Psoas muscle (tissue), 8 donors: ENCODE data around the gene NTSR2. TPM values are rescaled to one million over a fixed set of nuclear protein-coding genes. Genes with fewer than 3 reads are reported as not detected.

Source experiments
- ATAC-seq, 4 donors: fragments of 200-7000 bp; cut with Tn5 transposase; one replicate each; pipeline ENCODE4 v1.9.1; 2020; ENCODE audit warnings: moderate library complexity in 3 of 4, mild to moderate bottlenecking in 2 of 4
- DNase-seq, 2 donors: peaks; one replicate each; pipeline ENCODE4 v3.0.0-alpha.2; 2020
- H3K27ac ChIP-seq: fragments of 200-600 bp; one replicate; pipeline ENCODE4 v1.8.0; 2022
- H3K27me3 ChIP-seq, 3 donors: fragments of 200-600 bp in 1 of 3; one replicate each; pipeline versions ENCODE4 v1.6.1 to v1.8.0; 2013 to 2022; ENCODE audit warnings: low read length in 2 of 3, mild to moderate bottlenecking in 2 of 3, moderate library complexity in 1 of 3; ENCODE audit not compliant: insufficient read depth in 3 of 3
- H3K36me3 ChIP-seq, 2 donors: fragments of 200-600 bp in 1 of 2; one replicate each; pipeline versions ENCODE4 v1.6.1 to v1.8.0; 2013 to 2022; ENCODE audit warnings: low read depth in 1 of 2, mild to moderate bottlenecking in 1 of 2, moderate library complexity in 1 of 2; ENCODE audit not compliant: insufficient read depth in 1 of 2
- H3K4me1 ChIP-seq: fragments of 200-600 bp; one replicate; pipeline ENCODE4 v1.8.0; 2022
- H3K4me3 ChIP-seq: fragments of 200-600 bp; one replicate; pipeline ENCODE4 v1.8.0; 2022; ENCODE audit warnings: mild to moderate bottlenecking
- H3K9me3 ChIP-seq: fragments of 200-600 bp; one replicate; pipeline ENCODE4 v1.8.0; 2022
- WGBS, 3 donors: extraction: QIAGEN DNeasy Blood & Tissue Kit; methylation state at CpG; one replicate each; pipeline versions ENCODE4 v1.1.6 to v1.1.7; 2013; 5-methylcytosine and 5-hydroxymethylcytosine counted together
- intact Hi-C, 2 donors: fragments of 100-400 bp; cut with DNase I; formaldehyde crosslinking; loops; one replicate each; pipeline versions ENCODE4 v1.11.0 to v1.14.2; 2022
- long read RNA-seq, 2 donors: library from polyadenylated mRNA; unstranded; transcript quantifications; one replicate each; pipeline ENCODE4 v2.0.0, GENCODE V29; 2021
- polyA plus RNA-seq, 3 donors: library from polyadenylated mRNA; stranded (reverse); fragments of 200-250 nt; gene quantifications; one replicate each; pipeline ENCODE4 v1.2.3, GENCODE V29; 2013
- total RNA-seq, 4 donors: library from RNA; stranded (reverse); fragmentation: NEBNext Ultra II Directional in 2 of 4; extraction: Animal tissue kit (Norgen Biotek cat#: 25700) in 2 of 4; gene quantifications; one replicate each; pipeline versions ENCODE4 v1.2.1 to v1.2.4, GENCODE V29; 2021 to 2023
- TF ChIP-seq, protein P1 (sequence below): fragments of 200-600 bp; IDR thresholded peaks from one replicate; pipeline ENCODE4 v1.8.0; 2022; ENCODE audit warnings: antibody characterized with exemption
- donor health status: healthy with polysubstance abuse.
- donor health status: DM: no; HTN: no; CAD: no; lungs with moderate emphysema.
- donor health status: Bipolar disorder and iron deficiency.
- donor health status: healthy.
- donor health status: DM: yes; HTN: yes; CAD: no.
- donor health status: DM: no; HTN: no; CAD: no.
- donor health status: DM: no; HTN: no; CAD: no.
- donor health status: DM: yes; HTN: yes; CAD: no.

Gene NTSR2, protein sequence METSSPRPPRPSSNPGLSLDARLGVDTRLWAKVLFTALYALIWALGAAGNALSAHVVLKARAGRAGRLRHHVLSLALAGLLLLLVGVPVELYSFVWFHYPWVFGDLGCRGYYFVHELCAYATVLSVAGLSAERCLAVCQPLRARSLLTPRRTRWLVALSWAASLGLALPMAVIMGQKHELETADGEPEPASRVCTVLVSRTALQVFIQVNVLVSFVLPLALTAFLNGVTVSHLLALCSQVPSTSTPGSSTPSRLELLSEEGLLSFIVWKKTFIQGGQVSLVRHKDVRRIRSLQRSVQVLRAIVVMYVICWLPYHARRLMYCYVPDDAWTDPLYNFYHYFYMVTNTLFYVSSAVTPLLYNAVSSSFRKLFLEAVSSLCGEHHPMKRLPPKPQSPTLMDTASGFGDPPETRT
- under 1 TPM in 3 of 4 donors, not detected in 1; 0.18 to 0.36 (median 0.22) TPM for total RNA-seq
- under 1 TPM; 0.35 to 0.97 (median 0.82) TPM for polyA plus RNA-seq
- long read RNA-seq, donor 1, partial matches to known transcripts: 0 of 1 reads
- long read RNA-seq, donor 1, other reads (novel, unspliced or antisense): 1 of 1 reads
- long read RNA-seq, donor 2, partial matches to known transcripts: 0 of 1 reads
- long read RNA-seq, donor 2, other reads (novel, unspliced or antisense): 1 of 1 reads

DNA sequence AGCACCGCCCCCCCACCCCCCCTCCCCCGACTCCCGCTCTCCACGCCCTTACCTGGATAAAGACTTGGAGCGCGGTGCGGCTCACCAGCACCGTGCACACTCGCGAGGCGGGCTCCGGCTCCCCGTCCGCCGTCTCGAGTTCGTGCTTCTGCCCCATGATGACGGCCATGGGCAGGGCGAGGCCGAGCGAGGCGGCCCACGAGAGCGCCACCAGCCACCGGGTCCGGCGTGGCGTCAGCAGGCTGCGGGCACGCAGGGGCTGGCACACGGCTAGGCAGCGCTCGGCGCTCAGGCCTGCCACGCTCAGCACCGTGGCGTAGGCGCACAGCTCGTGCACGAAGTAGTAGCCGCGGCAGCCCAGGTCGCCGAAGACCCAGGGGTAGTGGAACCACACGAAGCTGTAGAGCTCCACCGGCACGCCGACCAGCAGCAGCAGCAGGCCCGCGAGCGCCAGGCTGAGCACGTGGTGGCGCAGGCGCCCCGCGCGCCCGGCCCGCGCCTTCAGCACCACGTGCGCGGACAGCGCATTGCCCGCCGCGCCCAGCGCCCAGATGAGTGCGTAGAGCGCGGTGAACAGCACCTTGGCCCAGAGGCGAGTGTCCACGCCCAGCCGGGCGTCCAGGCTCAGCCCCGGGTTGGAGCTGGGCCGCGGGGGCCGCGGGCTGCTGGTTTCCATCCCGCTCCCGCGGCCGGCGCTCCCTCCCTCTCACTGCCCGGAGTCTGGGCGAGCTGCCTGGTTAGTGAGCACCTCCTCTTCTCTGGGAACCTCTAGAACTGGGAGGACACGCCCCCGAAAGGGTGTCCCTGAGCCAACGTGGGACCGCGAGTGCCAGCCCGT lies at the start of gene NTSR2:
Gene NTSR2, minus strand, starts transcription at position 742 of the 838 bp plus-strand sequence. Its CDS starts 66 bp downstream, at position 676.
- intact Hi-C loops: no loop called here
- Histone ChIP-seq H3K27me3 (no peaks in the 10 kb centered on the region), H3K36me3 (no peaks in the 10 kb centered on the region), H3K4me3 (peak within 1 kb of the TSS; percentile 47), H3K9me3 (no peaks in the 10 kb centered on the region), H3K27ac (no peak within 1 kb of the TSS), H3K4me1 (peaks cover 4% of the 10 kb centered on the region)
- 14 to 23% (median 15%) methylated on average over 72 to 93 of the region's 93 CpGs for WGBS, 3 donors
- TF ChIP-seq, protein P1, sequence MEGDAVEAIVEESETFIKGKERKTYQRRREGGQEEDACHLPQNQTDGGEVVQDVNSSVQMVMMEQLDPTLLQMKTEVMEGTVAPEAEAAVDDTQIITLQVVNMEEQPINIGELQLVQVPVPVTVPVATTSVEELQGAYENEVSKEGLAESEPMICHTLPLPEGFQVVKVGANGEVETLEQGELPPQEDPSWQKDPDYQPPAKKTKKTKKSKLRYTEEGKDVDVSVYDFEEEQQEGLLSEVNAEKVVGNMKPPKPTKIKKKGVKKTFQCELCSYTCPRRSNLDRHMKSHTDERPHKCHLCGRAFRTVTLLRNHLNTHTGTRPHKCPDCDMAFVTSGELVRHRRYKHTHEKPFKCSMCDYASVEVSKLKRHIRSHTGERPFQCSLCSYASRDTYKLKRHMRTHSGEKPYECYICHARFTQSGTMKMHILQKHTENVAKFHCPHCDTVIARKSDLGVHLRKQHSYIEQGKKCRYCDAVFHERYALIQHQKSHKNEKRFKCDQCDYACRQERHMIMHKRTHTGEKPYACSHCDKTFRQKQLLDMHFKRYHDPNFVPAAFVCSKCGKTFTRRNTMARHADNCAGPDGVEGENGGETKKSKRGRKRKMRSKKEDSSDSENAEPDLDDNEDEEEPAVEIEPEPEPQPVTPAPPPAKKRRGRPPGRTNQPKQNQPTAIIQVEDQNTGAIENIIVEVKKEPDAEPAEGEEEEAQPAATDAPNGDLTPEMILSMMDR: no peak
- DNase-seq: peak; percentile 74 to 83
- ATAC-seq: peak; percentile 98 to 100 (median 99)

DNA sequence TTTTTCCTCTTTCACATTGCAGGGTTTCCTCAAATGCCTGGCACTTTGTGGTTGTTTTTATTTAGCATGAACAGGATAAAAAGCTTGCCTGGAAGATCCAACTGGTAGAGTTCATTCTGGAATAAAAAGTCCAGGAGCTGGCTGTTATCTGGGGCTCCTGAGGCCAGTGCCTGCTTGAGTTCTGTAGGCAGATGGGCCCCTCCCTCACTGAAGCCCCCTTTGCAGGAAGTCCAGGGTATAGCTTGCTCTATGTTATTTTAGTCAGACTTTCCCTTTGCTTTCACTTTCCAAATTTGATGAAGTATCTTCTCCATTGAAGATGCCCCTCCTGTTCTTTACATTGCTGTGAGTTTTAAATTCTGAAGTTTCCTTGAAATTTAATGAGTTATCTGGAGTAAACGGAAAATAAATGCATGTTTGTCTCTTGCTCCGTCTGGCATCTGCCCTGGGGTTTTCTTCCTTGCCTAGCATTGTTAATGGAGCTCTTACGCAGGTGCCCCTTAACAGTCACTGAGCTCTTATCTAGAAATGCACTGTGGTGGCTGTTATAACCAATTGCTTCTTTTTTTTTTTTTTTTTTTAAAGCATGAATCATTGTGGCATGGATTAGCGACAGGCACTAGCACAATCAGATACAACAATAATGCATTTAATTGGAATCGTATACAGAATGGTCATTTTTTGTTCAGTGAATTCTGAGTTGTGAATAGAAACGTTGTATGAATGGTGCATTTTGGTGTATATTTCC lies 49.4 kb upstream of the NTSR2 start:
- no peaks in the 10 kb centered on the region for H3K4me1 ChIP-seq
- no peaks in the 10 kb centered on the region for H3K36me3 ChIP-seq
- no peak overlapping the region for H3K4me3 ChIP-seq
- WGBS, 3 donors: 81 to 84% (median 83%) methylated on average over 6 of the region's 6 CpGs
- TF ChIP-seq, protein P1: no peak
- no peaks in the 10 kb centered on the region for H3K9me3 ChIP-seq
- no peak for DNase-seq
- H3K27me3 ChIP-seq: no peaks in the 10 kb centered on the region
- intact Hi-C loops: no loop called here
- no peak overlapping the region for H3K27ac ChIP-seq
- ATAC-seq: no peak

DNA sequence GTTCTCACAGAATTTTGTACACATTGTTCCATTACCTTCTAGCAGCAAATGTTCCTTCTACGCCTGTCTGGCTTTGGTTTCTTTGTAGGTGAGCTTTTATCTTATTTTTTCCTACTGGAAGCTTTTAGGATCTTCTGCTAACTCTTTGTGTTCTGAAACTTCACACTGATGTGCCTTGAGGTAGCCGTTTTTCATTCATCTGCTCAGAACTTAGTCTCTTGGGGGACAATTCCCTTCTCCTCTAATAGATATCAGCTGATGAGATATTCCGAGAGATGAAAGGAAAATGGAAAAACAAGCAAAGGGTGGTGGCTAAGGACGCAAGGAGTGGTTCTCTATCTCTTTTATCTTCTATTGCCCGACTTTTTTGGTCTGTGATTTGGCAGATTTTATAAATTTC lies 48.6 kb upstream of the NTSR2 start:
- Histone ChIP-seq H3K9me3 (no peaks in the 10 kb centered on the region), H3K4me3 (no peak overlapping the region), H3K27me3 (no peaks in the 10 kb centered on the region), H3K27ac (no peak overlapping the region), H3K36me3 (peaks cover 0 to 8% of the 10 kb centered on the region in 2 donors), H3K4me1 (no peaks in the 10 kb centered on the region)
- DNase-seq (no peak), ATAC-seq (no peak)
- 82 to 85% (median 83%) methylated on average over 5 of the region's 5 CpGs for WGBS, 3 donors
- TF ChIP-seq, protein P1: no peak
- intact Hi-C loops: no loop called here

DNA sequence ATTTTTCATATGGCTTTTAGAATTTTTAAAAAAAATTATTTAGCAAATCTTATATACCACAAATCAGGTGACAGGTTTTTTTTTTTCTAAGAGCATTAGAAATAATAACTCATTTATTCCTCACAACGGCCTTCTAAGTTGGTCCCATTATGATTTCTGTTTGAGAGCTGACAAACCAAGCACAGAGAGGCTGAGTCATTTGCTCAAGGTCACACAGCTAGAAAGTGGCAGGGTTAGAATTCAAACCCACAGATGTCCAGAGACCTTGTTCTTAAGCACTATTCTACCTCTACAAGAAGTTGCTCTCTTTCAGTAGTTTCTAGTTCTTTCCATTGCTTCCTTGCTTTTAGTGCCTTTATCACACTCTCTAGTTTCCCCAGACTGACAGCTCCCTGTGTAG lies 47.6 kb upstream of the NTSR2 start:
- Histone ChIP-seq H3K4me1 (no peaks in the 10 kb centered on the region), H3K27me3 (no peaks in the 10 kb centered on the region), H3K9me3 (no peaks in the 10 kb centered on the region), H3K27ac (no peak overlapping the region), H3K4me3 (no peak overlapping the region), H3K36me3 (peaks cover 0 to 8% of the 10 kb centered on the region in 2 donors)
- 82 to 97% (median 90%) methylated on average over 1 of the region's 1 CpG for WGBS, 3 donors
- ATAC-seq (no peak), DNase-seq (no peak)
- TF ChIP-seq, protein P1: no peak
- intact Hi-C loops: no loop called here
